Posterior vena cava (tissue), 2 donors: ENCODE data around the gene IL16. TPM values are rescaled to one million over a fixed set of nuclear protein-coding genes. Genes with fewer than 3 reads are reported as not detected.

ENCODE experiments used
- DNase-seq: peaks from one replicate; pipeline ENCODE4 v3.0.0-alpha.2; 2020; ENCODE audit warnings: low spot score
- intact Hi-C, 2 donors: fragments of 100-400 bp; cut with DNase I; formaldehyde crosslinking; loops; one replicate each; pipeline versions ENCODE4 v1.14.1 to v1.14.2; 2022 to 2023
- total RNA-seq, 2 donors: library from RNA; stranded (reverse); fragmentation: NEBNext Ultra II Directional; extraction: Animal tissue kit (Norgen Biotek cat#: 25700); gene quantifications; one replicate each; pipeline ENCODE4 v1.2.1, GENCODE V29; 2021
- donor health status: DM: yes; HTN: yes; CAD: no.
- donor health status: DM: yes; HTN: yes; CAD: no.

The IL16 gene
- total RNA-seq, 2 donors from 2014 or later, result 12.1 to 21.8 TPM

- no peak for DNase-seq
- intact Hi-C loops, result no loop called here
These were observed 26.2 kb upstream of the IL16 start for GRCh38 chr15:81170511-81170910.

DNA sequence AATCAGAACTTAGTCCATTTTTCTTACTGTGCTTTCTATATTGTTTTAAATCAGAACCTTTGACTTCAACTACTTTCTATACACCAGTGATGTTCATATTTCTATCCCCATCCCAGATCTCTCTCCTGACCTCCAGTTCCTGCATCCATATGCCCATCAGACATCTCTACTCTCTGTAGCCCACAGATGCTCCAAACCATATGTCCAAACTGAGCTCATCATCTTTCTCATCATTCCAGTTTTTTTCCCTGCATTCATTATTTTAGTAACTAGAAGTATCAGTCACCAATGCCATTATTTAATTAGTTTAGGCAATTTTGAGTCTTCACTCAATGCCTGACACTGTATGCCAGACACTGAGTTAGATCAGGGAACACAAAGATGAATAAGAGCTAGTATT lies 25.4 kb upstream of the IL16 start:
- intact Hi-C loops, result no loop called here
- DNase-seq, result no peak

DNA sequence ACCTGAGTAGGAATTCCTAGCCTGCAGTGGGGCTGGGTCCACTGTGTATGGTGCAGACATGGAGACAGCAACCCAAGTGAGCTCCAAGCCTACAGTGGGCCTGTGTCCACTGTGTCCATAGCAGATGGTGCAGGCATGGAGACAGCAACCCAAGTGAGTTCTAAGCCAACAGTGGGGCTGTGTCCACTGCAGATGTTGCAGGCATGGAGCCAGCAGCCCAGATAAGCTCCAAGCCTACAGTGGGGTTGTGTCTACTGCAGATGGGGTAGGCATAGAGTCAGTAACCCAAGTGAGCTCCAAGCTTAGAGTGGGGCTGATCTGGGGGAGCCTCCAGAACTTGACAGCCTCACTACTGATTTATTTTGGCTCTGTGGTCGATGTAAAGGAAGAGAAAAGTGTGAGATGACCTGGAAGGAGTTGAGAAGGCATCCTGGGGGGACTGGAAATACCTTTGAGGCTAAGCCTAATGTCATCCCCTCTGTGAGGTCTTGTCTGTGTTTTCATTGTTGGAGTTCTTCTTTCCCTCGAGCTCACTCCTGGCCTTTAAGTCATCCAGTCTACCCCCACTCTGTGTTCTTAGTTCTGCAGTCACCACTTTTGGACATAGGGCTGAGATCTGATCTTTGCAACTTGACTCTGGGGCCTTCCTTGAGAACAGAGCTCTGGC lies 22.4 kb upstream of the IL16 start:
- intact Hi-C loops, result no loop called here
- DNase-seq, result no peak

GRCh38 chr15:81174792-81175327 lies 21.8 kb upstream of the IL16 start:
- intact Hi-C loops, result loop anchor here in 1 of 2 donors (5.0 kb wide), 1 partner anchor 1748 kb away; no protein-coding TSS in a partner anchor
- DNase-seq, result no peak

- intact Hi-C loops, result loop anchor here in 1 of 2 donors (5.0 kb wide), 1 partner anchor 1748 kb away; no protein-coding TSS in a partner anchor
- no peak for DNase-seq
These were observed 21.2 kb upstream of the IL16 start for GRCh38 chr15:81175496-81175895.

DNA sequence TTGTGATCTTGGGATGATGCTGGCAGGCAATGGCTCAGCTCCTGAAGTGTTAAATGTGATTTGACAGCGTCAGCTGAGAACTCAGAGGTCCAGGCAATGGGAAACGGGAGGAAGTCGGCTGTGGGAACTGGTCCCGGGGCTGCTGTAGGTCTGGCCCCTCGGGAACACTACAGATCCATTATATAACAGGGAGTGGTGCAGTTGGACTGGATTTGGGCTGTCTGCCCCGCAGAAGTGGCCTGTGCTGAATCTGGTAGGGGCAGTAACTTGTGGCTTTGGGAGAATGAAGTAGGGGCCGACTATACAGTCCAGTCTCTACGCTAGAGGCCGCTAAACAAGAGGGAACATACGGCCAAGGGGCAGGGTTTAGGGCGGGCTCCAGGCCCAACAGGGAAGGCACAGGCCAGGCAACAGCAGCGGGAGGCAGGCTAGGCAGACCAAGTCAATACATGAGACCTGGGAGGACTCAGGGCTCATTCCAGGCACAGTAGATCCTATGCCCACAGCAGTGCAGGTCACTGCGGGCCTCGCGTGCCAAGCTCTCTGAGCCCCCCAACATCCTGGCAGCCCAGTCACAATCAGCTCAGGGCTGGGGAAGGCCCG lies 20.3 kb upstream of the IL16 start:
- intact Hi-C loops, result loop anchor here in 1 of 2 donors (5.0 kb wide), 1 partner anchor 1749 kb away; no protein-coding TSS in a partner anchor
- DNase-seq, result peak; percentile 88

- no peak for DNase-seq
- intact Hi-C loops, result loop anchor here in 1 of 2 donors (5.0 kb wide), 1 partner anchor 1751 kb away; no protein-coding TSS in a partner anchor
These were observed 18.3 kb upstream of the IL16 start for GRCh38 chr15:81178365-81178764.

DNA sequence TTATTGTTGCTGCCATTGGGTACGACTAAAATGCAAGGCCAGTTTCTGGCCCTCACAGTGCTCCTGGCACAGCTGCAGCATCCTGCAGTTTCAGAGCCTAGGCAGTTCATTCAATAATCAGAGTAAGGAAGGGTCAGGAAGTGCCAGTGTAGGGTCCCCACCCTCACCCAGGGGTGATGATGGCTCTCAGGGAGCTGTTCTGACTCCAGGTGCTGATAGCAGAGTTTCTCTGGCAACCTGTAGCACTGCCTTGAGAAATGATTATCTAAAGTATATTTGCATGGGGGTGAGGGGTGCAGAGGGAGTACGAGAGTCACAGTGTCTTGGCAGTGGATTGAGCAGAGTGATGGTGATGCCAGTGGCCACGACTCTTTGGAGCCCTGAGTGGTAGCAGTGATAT lies 15.5 kb upstream of the IL16 start:
- DNase-seq, result peak; percentile 28
- intact Hi-C loops, result no loop called here

DNA sequence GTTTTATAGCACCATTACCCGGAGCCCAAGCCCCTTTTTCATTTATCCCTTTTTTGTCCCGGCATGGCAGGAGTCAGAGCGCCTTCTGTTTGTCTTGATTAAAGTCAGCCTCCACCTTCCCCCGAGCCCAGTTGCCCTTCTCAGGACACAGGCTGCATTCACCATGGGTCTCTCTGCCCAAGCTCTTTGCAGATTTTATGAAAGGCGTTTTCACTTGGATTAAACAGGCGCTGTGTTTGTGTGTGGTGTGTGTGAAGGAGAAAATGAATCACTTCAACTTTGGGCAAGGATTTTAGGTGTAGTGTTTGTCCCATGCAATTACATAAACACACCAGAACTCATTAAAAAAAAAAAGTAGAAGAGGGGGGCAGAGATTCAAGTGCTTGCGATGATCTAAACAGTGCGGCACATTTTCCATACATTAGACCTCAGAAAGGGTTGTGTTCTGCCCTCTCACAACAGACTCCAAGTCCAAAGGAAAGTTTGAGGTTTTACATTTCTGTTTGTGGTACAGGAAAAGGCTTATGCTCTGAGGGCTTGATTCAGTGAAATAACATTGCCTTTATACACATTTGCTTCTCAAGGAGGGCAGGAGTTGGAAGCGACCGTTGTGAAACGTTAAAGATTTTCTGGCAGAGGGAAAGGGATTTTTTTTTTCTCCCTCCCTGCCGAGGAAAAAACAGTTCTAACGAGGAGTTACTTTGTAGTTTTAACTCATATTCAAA lies 14.5 kb upstream of the IL16 start:
- DNase-seq, result peak; percentile 41
- intact Hi-C loops, result no loop called here

GRCh38 chr15:81182756-81183438 lies 13.8 kb upstream of the IL16 start:
- intact Hi-C loops, result no loop called here
- peak; percentile 70 for DNase-seq

DNA sequence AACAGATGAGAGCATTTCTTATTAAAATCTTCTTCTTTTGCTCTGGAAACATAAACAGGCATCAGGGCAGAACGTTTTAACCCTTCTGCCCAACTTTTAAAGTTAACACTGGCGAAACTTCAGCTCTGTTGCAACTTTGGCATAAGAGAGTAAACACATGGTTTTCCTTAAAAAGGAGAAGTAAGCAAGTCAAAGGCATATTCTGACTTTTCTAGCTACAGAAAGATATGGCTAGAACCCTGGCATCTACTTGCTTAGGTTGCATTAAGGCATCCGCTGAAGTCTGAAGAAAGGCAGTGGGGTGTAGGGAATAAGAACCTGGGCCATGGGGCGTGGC lies 13.3 kb upstream of the IL16 start:
- DNase-seq, result peak; percentile 47
- intact Hi-C loops, result no loop called here

DNA sequence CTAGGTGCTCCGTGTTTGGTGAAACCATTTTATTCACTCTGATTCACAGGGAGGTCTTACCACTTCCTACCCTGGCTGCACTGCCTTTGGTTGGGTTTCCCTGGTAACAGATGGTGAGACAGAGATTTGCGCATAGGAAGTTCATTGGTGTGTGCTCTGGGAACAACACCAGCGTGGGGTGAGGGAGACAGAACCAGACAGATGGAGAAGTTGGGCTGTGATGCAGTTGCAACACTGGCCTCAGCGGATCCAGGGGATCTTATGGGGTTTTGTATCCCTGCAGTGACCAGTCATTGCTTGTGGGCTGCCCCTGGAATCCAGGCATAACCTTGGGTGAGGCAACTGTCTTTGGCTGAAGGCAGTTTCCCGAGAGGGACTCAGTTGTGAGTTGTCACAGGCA lies 12.5 kb upstream of the IL16 start:
- intact Hi-C loops, result no loop called here
- peak; percentile 34 for DNase-seq

- intact Hi-C loops, result no loop called here
- DNase-seq, result no peak
These were observed 10.9 kb upstream of the IL16 start for GRCh38 chr15:81185631-81186295.

- intact Hi-C loops, result no loop called here
- DNase-seq, result no peak
These were observed 8.3 kb upstream of the IL16 start for GRCh38 chr15:81188354-81188753.

- DNase-seq, result peak; percentile 91
- intact Hi-C loops, result no loop called here
These were observed 6.9 kb upstream of the IL16 start for GRCh38 chr15:81189583-81190283.

DNA sequence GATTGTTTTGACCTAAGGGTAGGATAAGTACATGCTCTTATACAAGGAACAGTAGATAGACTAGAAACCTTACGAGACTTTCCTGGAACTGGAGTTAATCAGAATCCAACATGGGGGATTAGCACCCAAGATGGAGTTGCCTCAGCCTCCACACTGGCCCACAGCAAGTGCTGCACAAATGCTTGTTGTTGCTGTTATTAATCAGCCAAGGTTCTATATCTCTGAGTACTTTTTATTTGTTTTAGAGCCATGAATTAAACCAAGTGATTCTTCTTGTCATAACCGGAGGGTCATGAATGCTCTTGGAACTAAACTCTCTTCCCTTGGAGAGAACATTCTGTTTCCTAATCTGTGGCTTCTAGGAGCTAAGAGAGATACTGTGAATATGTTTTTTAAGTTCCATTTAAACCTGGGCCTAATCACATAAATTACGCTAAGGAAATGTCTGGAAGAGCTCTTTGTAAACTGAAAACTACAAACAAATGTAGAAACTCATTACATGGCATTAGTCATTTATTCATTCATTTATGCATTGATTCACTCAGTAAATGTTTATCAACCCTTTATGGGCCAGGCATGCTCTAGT lies 5.7 kb upstream of the IL16 start:
- intact Hi-C loops, result no loop called here
- no peak for DNase-seq

GRCh38 chr15:81191701-81192100 lies 5.0 kb upstream of the IL16 start:
- no peak for DNase-seq
- intact Hi-C loops, result no loop called here

- intact Hi-C loops, result no loop called here
- no peak for DNase-seq
These were observed 2.0 kb upstream of the IL16 start for GRCh38 chr15:81194723-81195122.
